Muscle of leg (tissue), 11 donors: Measurements from ENCODE around the gene ZFPM1. TPM values are rescaled to one million over a fixed set of nuclear protein-coding genes. Genes with fewer than 3 reads are reported as not detected.

Experiments used
- DNase-seq: peaks from one replicate; pipeline ENCODE4 v3.0.0; 2013
- H3K27ac ChIP-seq: one replicate; pipeline ENCODE4 v1.5.1; 2013; ENCODE audit warnings: mild to moderate bottlenecking, low read length, control low read depth
- H3K27me3 ChIP-seq: one replicate; pipeline ENCODE4 v1.6.1; 2013; ENCODE audit warnings: low read length; ENCODE audit not compliant: control insufficient read depth, insufficient read depth
- H3K36me3 ChIP-seq: one replicate; pipeline ENCODE4 v1.6.1; 2013; ENCODE audit warnings: low read length; ENCODE audit not compliant: control insufficient read depth, insufficient read depth
- H3K4me1 ChIP-seq: one replicate; pipeline ENCODE4 v1.6.1; 2013; ENCODE audit warnings: low read length; ENCODE audit not compliant: control insufficient read depth, insufficient read depth
- H3K4me3 ChIP-seq: one replicate; pipeline ENCODE4 v1.5.1; 2013; ENCODE audit warnings: low read length, control low read depth
- H3K9me3 ChIP-seq: replicated peaks from 2 replicates; pipeline ENCODE4 v1.6.1; 2013; ENCODE audit warnings: low read depth, low read length; ENCODE audit not compliant: control insufficient read depth
- WGBS: methylation state at CpG from one replicate; pipeline ENCODE4 v1.1.5; 2013; ENCODE audit warnings: missing lambda C conversion rate; ENCODE audit not compliant: insufficient coverage; 5-methylcytosine and 5-hydroxymethylcytosine counted together
- polyA plus RNA-seq, 8 donors: library from polyadenylated mRNA; unstranded; fragments of 120-200 nt; gene quantifications; one replicate each; pipeline versions ENCODE4 v1.2.1 to v1.2.3, GENCODE V29; 2013; ENCODE audit warnings: inconsistent platforms in 1 of 8, low replicate concordance in 1 of 8; ENCODE audit not compliant: insufficient read length in 8 of 8, insufficient read depth in 1 of 8
- total RNA-seq: library from RNA; stranded (reverse); fragments of 120-200 nt; gene quantifications from one replicate; pipeline ENCODE4 v1.2.4, GENCODE V29; 2013

The ZFPM1 gene
- total and polyA plus RNA-seq, 9 donors, result 0.89 to 3.3 (median 1.6) TPM

- no peak for DNase-seq
- peaks cover 4% of the 10 kb centered on the region for H3K4me1 ChIP-seq
- no peaks in the 10 kb centered on the region for H3K9me3 ChIP-seq
Measured at GRCh38 chr16:88416686-88417085, 36.4 kb upstream of the ZFPM1 start.

DNA sequence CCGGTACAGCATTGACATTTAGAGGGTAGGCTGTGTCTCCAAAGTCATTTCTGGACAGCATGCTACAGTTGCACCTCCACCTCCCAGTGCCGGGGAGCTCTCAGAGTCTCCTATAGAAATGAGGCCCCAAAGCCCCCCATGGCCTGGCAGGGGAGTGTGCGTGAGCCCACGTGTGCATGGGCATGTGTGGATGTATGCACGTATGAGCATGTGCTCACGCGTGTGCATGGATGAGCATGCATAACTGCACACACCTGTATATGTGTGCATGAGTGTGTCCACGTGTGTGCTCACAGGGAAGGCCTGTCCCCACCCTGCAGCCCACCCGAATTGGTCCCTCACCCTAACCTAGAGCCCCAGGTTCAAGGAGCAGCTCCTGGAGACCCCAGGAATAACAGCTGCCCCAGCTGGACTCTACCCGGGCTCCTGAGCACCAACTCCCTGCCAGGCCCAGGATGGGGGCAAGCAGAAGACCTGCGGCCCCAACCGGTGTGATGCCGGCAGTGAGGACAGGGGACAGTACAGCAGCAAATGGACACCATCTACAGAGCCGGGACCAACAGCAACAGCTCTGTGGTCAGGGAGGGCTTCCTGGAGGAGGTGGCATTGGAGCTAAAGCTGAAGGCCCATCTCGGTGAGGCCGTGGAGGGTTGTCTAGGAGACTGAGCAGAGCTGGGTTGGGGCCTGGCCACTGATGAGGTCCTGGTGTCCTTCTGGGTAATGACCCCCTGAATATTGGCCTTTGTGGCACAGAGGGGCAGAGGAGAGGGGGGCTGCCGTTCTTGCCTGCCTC, 35.2 kb upstream of the ZFPM1 start:
- WGBS, result 94% methylated on average over 9 of the region's 17 CpGs
- no peaks in the 10 kb centered on the region for H3K36me3 ChIP-seq
- H3K4me1 ChIP-seq, result peaks cover 4% of the 10 kb centered on the region
- DNase-seq, result no peak
- no peak overlapping the region for H3K27ac ChIP-seq
- peaks cover 4% of the 10 kb centered on the region for H3K27me3 ChIP-seq
- no peaks in the 10 kb centered on the region for H3K9me3 ChIP-seq
- no peak overlapping the region for H3K4me3 ChIP-seq

More at GRCh38 chr16:88416686-88417085, 36.4 kb upstream of the ZFPM1 start:
- Histone ChIP-seq H3K27me3 (peaks cover 3% of the 10 kb centered on the region), H3K36me3 (no peaks in the 10 kb centered on the region), H3K4me3 (no peak overlapping the region), H3K27ac (no peak overlapping the region)
- WGBS, result 88% methylated on average over 14 of the region's 17 CpGs

GRCh38 chr16:88418869-88419268, 34.2 kb upstream of the ZFPM1 start:
- no peak for DNase-seq
- Histone ChIP-seq H3K27me3 (peaks cover 4% of the 10 kb centered on the region), H3K27ac (no peak overlapping the region), H3K4me3 (no peak overlapping the region), H3K4me1 (peaks cover 4% of the 10 kb centered on the region), H3K36me3 (no peaks in the 10 kb centered on the region), H3K9me3 (no peaks in the 10 kb centered on the region)
- 71% methylated on average over 18 of the region's 18 CpGs for WGBS

DNA sequence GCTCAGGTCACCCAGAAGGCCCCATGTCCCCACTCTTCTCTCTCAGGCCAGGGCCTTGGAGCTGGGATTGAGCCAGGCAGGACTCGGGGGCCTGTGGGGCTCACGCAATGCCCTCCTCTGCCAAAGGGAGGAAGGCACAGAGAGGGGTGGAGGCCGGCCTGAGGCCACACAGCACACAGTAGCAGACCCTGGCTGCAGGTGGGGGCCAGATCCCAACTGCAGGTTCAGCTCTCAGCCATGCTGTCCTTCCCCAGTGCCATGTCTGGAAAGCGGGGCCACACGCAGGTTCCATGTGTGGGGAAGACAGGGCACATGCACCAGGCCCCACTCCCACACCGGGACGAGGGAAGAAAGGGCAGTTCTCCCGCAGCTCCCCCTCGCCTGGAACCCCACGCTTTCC, 33.3 kb upstream of the ZFPM1 start:
- Histone ChIP-seq H3K27ac (no peak overlapping the region), H3K9me3 (no peaks in the 10 kb centered on the region), H3K36me3 (no peaks in the 10 kb centered on the region), H3K27me3 (peaks cover 4% of the 10 kb centered on the region), H3K4me1 (peaks cover 11% of the 10 kb centered on the region), H3K4me3 (no peak overlapping the region)
- WGBS, result 90% methylated on average over 5 of the region's 10 CpGs
- DNase-seq, result no peak

GRCh38 chr16:88420496-88420895, 32.6 kb upstream of the ZFPM1 start:
- Histone ChIP-seq H3K4me3 (no peak overlapping the region), H3K27me3 (peaks cover 4% of the 10 kb centered on the region), H3K36me3 (no peaks in the 10 kb centered on the region), H3K9me3 (no peaks in the 10 kb centered on the region), H3K4me1 (peaks cover 17% of the 10 kb centered on the region), H3K27ac (no peak overlapping the region)
- no peak for DNase-seq
- 81% methylated on average over 12 of the region's 12 CpGs for WGBS

- no peak overlapping the region for H3K4me3 ChIP-seq
- no peaks in the 10 kb centered on the region for H3K9me3 ChIP-seq
- peaks cover 4% of the 10 kb centered on the region for H3K27me3 ChIP-seq
- WGBS, result 77% methylated on average over 10 of the region's 14 CpGs
- no peaks in the 10 kb centered on the region for H3K36me3 ChIP-seq
- no peak for DNase-seq
- H3K27ac ChIP-seq, result no peak overlapping the region
- H3K4me1 ChIP-seq, result peaks cover 15% of the 10 kb centered on the region
Measured at GRCh38 chr16:88421301-88421700, 31.8 kb upstream of the ZFPM1 start.

DNA sequence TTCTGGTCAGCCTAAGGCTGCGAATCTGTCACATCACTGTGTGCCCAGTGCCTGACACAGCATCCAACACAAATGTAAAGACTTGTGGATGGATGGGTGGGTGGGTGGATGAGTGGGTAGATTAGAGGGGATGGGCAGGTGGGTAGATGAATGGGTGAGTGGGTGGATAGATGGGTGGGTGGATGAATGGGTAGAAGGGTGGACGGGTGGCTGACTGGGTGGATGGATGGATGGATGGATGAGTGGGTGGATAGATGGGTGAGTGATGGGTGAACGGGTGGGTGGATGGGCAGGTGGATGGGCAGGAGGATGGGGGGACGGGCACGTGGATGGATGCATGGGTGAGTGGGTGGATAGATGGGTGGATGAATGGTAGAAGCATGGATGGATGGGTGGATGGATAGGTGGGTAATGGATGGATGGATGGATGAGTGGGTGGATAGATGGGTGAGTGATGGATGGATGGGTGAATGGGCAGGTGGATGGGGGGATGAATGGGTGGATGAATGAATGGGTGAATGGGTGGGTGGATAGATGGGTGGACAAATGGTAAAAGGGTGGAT, 31.1 kb upstream of the ZFPM1 start:
- Histone ChIP-seq H3K27me3 (peaks cover 4% of the 10 kb centered on the region), H3K27ac (no peak overlapping the region), H3K36me3 (no peaks in the 10 kb centered on the region), H3K9me3 (no peaks in the 10 kb centered on the region), H3K4me3 (no peak overlapping the region), H3K4me1 (peaks cover 15% of the 10 kb centered on the region)
- 66% methylated on average over 4 of the region's 5 CpGs for WGBS
- DNase-seq, result no peak

- 79% methylated on average over 3 of the region's 3 CpGs for WGBS
- Histone ChIP-seq H3K27ac (no peak overlapping the region), H3K27me3 (peaks cover 4% of the 10 kb centered on the region), H3K9me3 (no peaks in the 10 kb centered on the region), H3K36me3 (no peaks in the 10 kb centered on the region), H3K4me3 (no peak overlapping the region), H3K4me1 (peaks cover 15% of the 10 kb centered on the region)
- no peak for DNase-seq
Measured at GRCh38 chr16:88422733-88423447, 30.2 kb upstream of the ZFPM1 start.

- WGBS, result 100% methylated on average over 3 of the region's 6 CpGs
- no peak for DNase-seq
- no peak overlapping the region for H3K4me3 ChIP-seq
- H3K4me1 ChIP-seq, result peaks cover 15% of the 10 kb centered on the region
- H3K9me3 ChIP-seq, result no peaks in the 10 kb centered on the region
- H3K27ac ChIP-seq, result no peak overlapping the region
- peaks cover 6% of the 10 kb centered on the region for H3K27me3 ChIP-seq
- H3K36me3 ChIP-seq, result no peaks in the 10 kb centered on the region
Measured at GRCh38 chr16:88423448-88423850, 29.6 kb upstream of the ZFPM1 start.

- H3K9me3 ChIP-seq, result no peaks in the 10 kb centered on the region
- peaks cover 24% of the 10 kb centered on the region for H3K4me1 ChIP-seq
- no peaks in the 10 kb centered on the region for H3K36me3 ChIP-seq
- 17% methylated on average over 23 of the region's 24 CpGs for WGBS
- H3K4me3 ChIP-seq, result no peak overlapping the region
- no peak for DNase-seq
- H3K27me3 ChIP-seq, result peaks cover 14% of the 10 kb centered on the region
- no peak overlapping the region for H3K27ac ChIP-seq
Measured at GRCh38 chr16:88424587-88425235, 28.4 kb upstream of the ZFPM1 start.
